Naive B cell (primary cell): ENCODE data around the gene MINDY4. TPM values are rescaled to one million over a fixed set of nuclear protein-coding genes. Genes with fewer than 3 reads are reported as not detected.

Experiments used
- ATAC-seq, 2 donors: fragments of 150-1000 bp; cut with Tn5 transposase; 2 replicates each; pipeline ENCODE4 v1.10.0; 2021; ENCODE audit warnings: low read depth in 2 of 2, mild to moderate bottlenecking in 2 of 2, moderate library complexity in 2 of 2
- DNase-seq: peaks from one replicate; pipeline ENCODE4 v3.0.0; 2022
- H3K27ac Mint-ChIP-seq, 6 donors: one replicate each; pipeline ENCODE4 v1.8.0; 2020 to 2022; ENCODE audit warnings: mild to moderate bottlenecking in 6 of 6, mixed read lengths in 6 of 6, moderate library complexity in 5 of 6, inconsistent platforms in 2 of 6
- H3K27me3 Mint-ChIP-seq, 3 donors: one replicate each; pipeline ENCODE4 v1.8.0; 2021 to 2022; ENCODE audit warnings: mixed read lengths in 3 of 3, mild to moderate bottlenecking in 1 of 3
- H3K36me3 Mint-ChIP-seq, 2 donors: one replicate each; pipeline ENCODE4 v1.8.0; 2020 to 2022; ENCODE audit warnings: mixed read lengths in 2 of 2, inconsistent platforms in 1 of 2, mild to moderate bottlenecking in 1 of 2
- H3K4me1 Mint-ChIP-seq, 3 donors: one replicate each; pipeline ENCODE4 v1.8.0; 2020 to 2022; ENCODE audit warnings: mixed read lengths in 3 of 3, inconsistent platforms in 1 of 3, mild to moderate bottlenecking in 1 of 3, moderate library complexity in 1 of 3
- H3K4me3 Mint-ChIP-seq, 8 donors: one replicate each; pipeline ENCODE4 v1.8.0; 2020 to 2022; ENCODE audit warnings: mild to moderate bottlenecking in 8 of 8, mixed read lengths in 8 of 8, moderate library complexity in 8 of 8, inconsistent platforms in 2 of 8
- H3K9me3 Mint-ChIP-seq, 7 donors: one replicate each; pipeline ENCODE4 v1.8.0; 2020 to 2022; ENCODE audit warnings: mixed read lengths in 7 of 7, mild to moderate bottlenecking in 5 of 7, inconsistent platforms in 2 of 7, moderate library complexity in 1 of 7
- polyA plus RNA-seq, 6 donors: library from polyadenylated mRNA; unstranded; fragments of 300-500 nt; fragmentation: Illumina TruSeq; gene quantifications; one replicate each; pipeline ENCODE4 v1.2.3, GENCODE V29; 2021; ENCODE audit warnings: low read depth in 6 of 6

MINDY4 gene
- polyA plus RNA-seq, 6 donors from 2014 or later = 0.14 to 0.16 TPM; not detected in 4

DNA sequence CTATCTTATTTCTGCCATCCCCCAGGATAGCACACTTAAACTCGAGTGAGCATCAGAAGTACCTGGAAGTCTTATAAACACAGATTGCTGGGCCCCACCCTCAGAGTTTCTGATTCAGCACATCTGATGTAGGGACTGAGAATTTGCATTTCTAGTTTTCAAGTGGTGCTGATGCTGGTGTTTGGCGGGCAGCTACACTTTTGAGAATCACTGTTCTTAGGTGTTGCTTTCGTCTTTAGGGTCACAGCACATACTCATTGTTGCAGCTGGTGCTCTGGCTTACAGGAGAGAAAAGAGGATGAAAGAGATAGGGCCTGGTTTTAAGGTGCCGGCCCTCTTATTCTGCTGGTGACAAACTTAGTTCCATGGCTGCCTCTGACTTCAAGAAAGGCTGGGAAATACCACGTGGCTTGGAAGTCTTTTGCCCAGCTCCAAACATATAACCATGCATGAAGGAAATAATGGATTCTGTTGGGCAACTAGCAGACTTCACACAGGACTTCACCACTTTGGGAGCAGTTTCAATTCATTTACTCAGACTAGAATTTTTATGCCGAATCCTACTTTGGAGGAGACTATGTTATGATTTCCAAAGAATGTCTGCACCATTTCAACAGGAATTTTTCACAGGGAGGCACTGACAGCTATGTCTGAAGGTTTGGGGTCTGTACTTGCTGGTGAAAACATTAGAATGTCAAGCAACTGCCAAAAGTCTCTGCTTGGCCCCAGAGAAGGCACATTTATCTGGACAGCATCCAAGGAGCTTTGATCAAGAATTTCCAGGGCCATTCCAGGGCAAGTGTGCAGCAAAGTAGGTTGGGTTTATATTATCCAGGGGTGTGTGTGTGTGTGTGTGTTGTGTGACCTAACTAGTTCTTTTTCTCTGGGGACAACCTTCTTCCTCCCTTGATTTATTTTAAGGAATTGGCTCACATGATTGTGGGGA lies 6.9 kb upstream of the MINDY4 start:
- Mint-ChIP-seq H3K27me3 (peaks cover 8 to 31% (median 9%) of the 10 kb centered on the region in 3 donors), H3K4me3 (no peak overlapping the region), H3K4me1 (no peaks in the 10 kb centered on the region), H3K36me3 (no peaks in the 10 kb centered on the region), H3K9me3 (no peaks in the 10 kb centered on the region), H3K27ac (no peak overlapping the region)
- no peak for ATAC-seq
- DNase-seq = no peak

DNA sequence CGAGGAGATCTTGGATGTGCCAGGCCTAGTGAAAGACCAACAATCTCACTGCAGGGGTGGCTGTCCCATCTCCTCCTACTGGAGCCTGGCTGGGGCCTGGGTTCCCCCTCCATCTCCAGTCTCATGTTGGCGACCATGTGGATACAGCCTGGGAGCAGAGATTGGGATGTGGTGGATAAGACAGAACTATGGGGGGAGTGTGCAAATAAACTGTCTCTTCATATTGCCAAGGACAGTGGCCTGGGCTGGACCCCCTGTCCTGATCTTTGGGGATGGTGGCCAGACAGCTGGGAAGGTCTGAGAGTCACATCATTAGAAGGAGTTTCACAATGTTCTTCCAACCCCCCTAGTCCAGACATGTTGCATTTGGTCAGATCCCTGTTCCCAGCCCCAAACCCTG lies 5.8 kb upstream of the MINDY4 start:
- no peak for DNase-seq
- no peak overlapping the region for H3K27ac Mint-ChIP-seq

GRCh38 chr7:30770845-30771173 lies 408 bp upstream of the MINDY4 start:
- Mint-ChIP-seq H3K27ac (peak overlapping the region in 3 of 6 donors; percentile 13 to 48 (median 20)), H3K4me1 (peaks cover 5 to 11% (median 6%) of the 10 kb centered on the region in 3 donors), H3K27me3 (peaks cover 0 to 9% (median 0%) of the 10 kb centered on the region in 3 donors), H3K36me3 (no peaks in the 10 kb centered on the region), H3K4me3 (peak overlapping the region; percentile 61 to 93 (median 89)), H3K9me3 (no peaks in the 10 kb centered on the region)
- ATAC-seq = no peak
- no peak for DNase-seq

More for the DNA sequence above, 5.8 kb upstream of the MINDY4 start:
- Mint-ChIP-seq H3K4me3 (no peak overlapping the region), H3K4me1 (peaks cover 0 to 2% (median 0%) of the 10 kb centered on the region in 3 donors), H3K9me3 (no peaks in the 10 kb centered on the region), H3K36me3 (no peaks in the 10 kb centered on the region), H3K27me3 (peaks cover 0 to 20% (median under 1%) of the 10 kb centered on the region in 3 donors)
- ATAC-seq = no peak

GRCh38 chr7:30771880-30772425 lies 736 bp downstream of the MINDY4 start:
- Mint-ChIP-seq H3K27me3 (peaks cover 0 to 8% (median 0%) of the 10 kb centered on the region in 3 donors), H3K36me3 (no peaks in the 10 kb centered on the region), H3K9me3 (no peaks in the 10 kb centered on the region), H3K4me1 (peaks cover 5 to 11% (median 6%) of the 10 kb centered on the region in 3 donors), H3K4me3 (peak overlapping the region; percentile 83 to 93 (median 89)), H3K27ac (peak overlapping the region in 5 of 6 donors; percentile 42 to 86 (median 83))
- DNase-seq (no peak), ATAC-seq (peak; percentile 25)

- H3K9me3 Mint-ChIP-seq = no peaks in the 10 kb centered on the region
- H3K36me3 Mint-ChIP-seq = no peaks in the 10 kb centered on the region
- ATAC-seq (no peak), DNase-seq (no peak)
- H3K27ac Mint-ChIP-seq = no peak overlapping the region
- H3K27me3 Mint-ChIP-seq = no peaks in the 10 kb centered on the region
- H3K4me3 Mint-ChIP-seq = no peak overlapping the region
- peaks cover 5 to 11% (median 6%) of the 10 kb centered on the region in 3 donors for H3K4me1 Mint-ChIP-seq
Observed at GRCh38 chr7:30772984-30773383, 1.8 kb downstream of the MINDY4 start.

- no peak for ATAC-seq
- Mint-ChIP-seq H3K27ac (no peak overlapping the region), H3K36me3 (no peaks in the 10 kb centered on the region), H3K4me1 (peaks cover 5 to 6% (median 6%) of the 10 kb centered on the region in 3 donors), H3K9me3 (no peaks in the 10 kb centered on the region), H3K4me3 (no peak overlapping the region), H3K27me3 (no peaks in the 10 kb centered on the region)
- DNase-seq = no peak
Observed at GRCh38 chr7:30775992-30776391, 4.8 kb downstream of the MINDY4 start.

GRCh38 chr7:30776971-30777370 lies 5.8 kb downstream of the MINDY4 start:
- Mint-ChIP-seq H3K4me1 (peaks cover 3 to 4% (median 4%) of the 10 kb centered on the region in 3 donors), H3K27ac (no peak overlapping the region), H3K27me3 (no peaks in the 10 kb centered on the region), H3K36me3 (no peaks in the 10 kb centered on the region), H3K9me3 (no peaks in the 10 kb centered on the region), H3K4me3 (no peak overlapping the region)
- no peak for ATAC-seq
- no peak for DNase-seq

DNA sequence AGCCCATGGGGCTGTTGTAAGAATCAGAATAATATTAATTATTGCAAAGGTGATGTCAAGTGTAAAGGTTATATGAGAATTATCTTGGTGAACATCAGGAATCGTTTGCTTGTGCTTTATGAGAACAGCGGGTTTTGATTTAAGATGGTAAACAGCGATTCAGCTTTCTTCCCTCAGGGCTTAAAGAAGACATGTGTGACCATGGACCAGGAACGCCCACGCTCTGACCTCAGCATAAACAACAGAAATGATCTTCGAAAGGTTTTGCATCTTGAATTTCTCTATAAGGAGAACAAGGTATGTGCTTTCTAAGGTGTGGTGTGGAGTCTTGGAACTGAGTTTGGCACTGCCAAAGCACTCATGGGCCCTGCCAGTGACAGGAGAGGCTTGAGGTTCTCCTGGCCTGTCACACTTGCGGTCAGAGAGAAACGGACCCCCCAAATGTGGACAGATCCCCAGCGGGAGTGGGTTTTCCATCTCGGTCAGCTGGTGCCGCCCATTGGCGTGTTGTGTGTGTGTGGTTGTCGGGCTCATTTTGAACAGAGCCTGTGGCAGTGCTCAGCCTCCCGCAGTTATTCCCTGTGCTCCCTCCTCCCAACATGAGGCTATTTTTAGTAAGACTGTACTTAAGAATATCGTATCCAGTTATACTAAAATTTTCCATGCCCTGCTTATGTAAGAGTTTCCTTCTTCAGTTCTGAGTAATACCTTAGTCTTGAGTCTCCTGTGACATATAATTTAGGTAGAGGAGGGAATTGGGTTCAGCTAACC lies 7.2 kb downstream of the MINDY4 start:
- Mint-ChIP-seq H3K27me3 (no peaks in the 10 kb centered on the region), H3K4me1 (no peaks in the 10 kb centered on the region), H3K4me3 (no peak overlapping the region), H3K36me3 (no peaks in the 10 kb centered on the region), H3K9me3 (no peaks in the 10 kb centered on the region), H3K27ac (no peak overlapping the region)
- no peak for DNase-seq
- no peak for ATAC-seq

DNA sequence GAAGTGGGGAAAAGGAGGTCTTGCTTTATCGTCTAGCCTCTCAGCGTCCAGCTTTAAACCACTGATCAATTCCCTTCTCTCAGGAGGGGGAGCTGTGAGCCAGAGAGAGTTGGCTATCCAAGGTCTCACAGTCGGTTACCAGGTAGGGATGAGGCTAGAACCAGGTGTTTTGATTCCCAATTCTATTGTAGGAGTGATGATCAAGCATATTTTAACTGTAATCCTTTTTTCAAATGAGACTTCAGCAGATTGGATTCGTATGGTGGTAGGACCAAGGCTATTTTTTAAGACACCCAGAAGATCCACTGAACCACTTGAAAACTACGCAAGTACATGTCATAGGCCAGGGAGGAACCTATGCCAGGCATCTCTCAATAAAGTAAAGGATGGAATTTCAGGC lies 8.4 kb downstream of the MINDY4 start:
- no peaks in the 10 kb centered on the region for H3K36me3 Mint-ChIP-seq
- H3K4me3 Mint-ChIP-seq = no peak overlapping the region
- DNase-seq = no peak
- no peak for ATAC-seq
- H3K27me3 Mint-ChIP-seq = no peaks in the 10 kb centered on the region
- H3K9me3 Mint-ChIP-seq = no peaks in the 10 kb centered on the region
- H3K27ac Mint-ChIP-seq = no peak overlapping the region
- H3K4me1 Mint-ChIP-seq = no peaks in the 10 kb centered on the region

GRCh38 chr7:30780941-30781340 lies 9.7 kb downstream of the MINDY4 start:
- Mint-ChIP-seq H3K4me3 (no peak overlapping the region), H3K9me3 (no peaks in the 10 kb centered on the region), H3K27me3 (no peaks in the 10 kb centered on the region), H3K4me1 (no peaks in the 10 kb centered on the region), H3K27ac (peak overlapping the region in 1 of 6 donors; percentile 7), H3K36me3 (no peaks in the 10 kb centered on the region)
- DNase-seq = no peak
- no peak for ATAC-seq

DNA sequence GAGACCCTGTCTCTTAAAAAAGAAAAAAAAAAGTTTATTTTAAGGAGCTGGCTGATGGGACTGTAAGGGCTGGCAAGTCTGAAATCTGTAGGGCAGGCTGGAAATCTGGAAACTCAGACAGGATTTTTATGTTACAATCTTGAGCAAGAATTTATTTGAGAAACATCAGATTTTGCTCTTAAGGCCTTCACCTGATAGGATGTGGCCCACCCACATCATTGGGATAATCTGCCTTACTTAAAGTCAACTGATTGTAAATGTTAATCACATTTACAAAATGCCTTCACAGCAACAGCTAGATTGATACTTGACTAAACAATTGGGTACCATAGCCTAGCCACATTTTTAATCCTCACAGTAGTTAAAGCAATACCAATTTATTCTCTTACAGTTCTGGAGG lies 11.5 kb downstream of the MINDY4 start:
- H3K4me1 Mint-ChIP-seq = no peaks in the 10 kb centered on the region
- H3K36me3 Mint-ChIP-seq = no peaks in the 10 kb centered on the region
- ATAC-seq (no peak), DNase-seq (no peak)
- no peak overlapping the region for H3K4me3 Mint-ChIP-seq
- no peak overlapping the region for H3K27ac Mint-ChIP-seq
- no peaks in the 10 kb centered on the region for H3K9me3 Mint-ChIP-seq
- no peaks in the 10 kb centered on the region for H3K27me3 Mint-ChIP-seq

GRCh38 chr7:30785786-30786185 lies 14.6 kb downstream of the MINDY4 start:
- ATAC-seq (no peak), DNase-seq (no peak)
- Mint-ChIP-seq H3K4me3 (no peak overlapping the region), H3K4me1 (no peaks in the 10 kb centered on the region), H3K27me3 (no peaks in the 10 kb centered on the region), H3K27ac (no peak overlapping the region), H3K36me3 (no peaks in the 10 kb centered on the region), H3K9me3 (no peaks in the 10 kb centered on the region)

GRCh38 chr7:30787486-30787885 lies 16.3 kb downstream of the MINDY4 start:
- Mint-ChIP-seq H3K27me3 (no peaks in the 10 kb centered on the region), H3K4me1 (no peaks in the 10 kb centered on the region), H3K9me3 (no peaks in the 10 kb centered on the region), H3K36me3 (no peaks in the 10 kb centered on the region), H3K4me3 (no peak overlapping the region), H3K27ac (no peak overlapping the region)
- no peak for DNase-seq
- no peak for ATAC-seq
